HepG2 (cell line): ENCODE measurements around the gene TXNDC12. TPM values are rescaled to one million over a fixed set of nuclear protein-coding genes. Genes with fewer than 3 reads are reported as not detected.

ENCODE experiments used
- DBP ChIP-seq: sonication (generic); formaldehyde crosslinking; IDR thresholded peaks from 2 replicates; pipeline ENCODE4 v1.4.0; 2020; ENCODE audit warnings: missing genetic modification reagents; ENCODE audit errors: not compliant biosample characterization
- HIVEP1 ChIP-seq: sonication (generic); formaldehyde crosslinking; IDR thresholded peaks from 2 replicates; pipeline ENCODE4 v1.4.0; 2020; ENCODE audit warnings: mild to moderate bottlenecking, missing genetic modification reagents
- IRF2 ChIP-seq: IDR thresholded peaks from 2 replicates; pipeline ENCODE4 v1.6.1; 2018; ENCODE audit warnings: missing genetic modification reagents, missing compliant biosample characterization
- KIAA2018 ChIP-seq: sonication (generic); formaldehyde crosslinking; IDR thresholded peaks from 2 replicates; pipeline ENCODE4 v1.5.0; 2020; ENCODE audit warnings: mild to moderate bottlenecking, missing genetic modification reagents, borderline replicate concordance
- MIXL1 ChIP-seq: IDR thresholded peaks from 2 replicates; pipeline ENCODE4 v1.6.1; 2016
- MYPOP ChIP-seq: sonication (generic); formaldehyde crosslinking; IDR thresholded peaks from 2 replicates; pipeline ENCODE4 v1.8.1; 2023; ENCODE audit warnings: mild to moderate bottlenecking, moderate library complexity, missing genetic modification reagents
- MZF1 ChIP-seq: sonication (generic); formaldehyde crosslinking; IDR thresholded peaks from 2 replicates; pipeline ENCODE4 v1.8.1; 2023; ENCODE audit warnings: mild to moderate bottlenecking, missing genetic modification reagents, borderline replicate concordance
- NFKB2 ChIP-seq: sonication (generic); formaldehyde crosslinking; IDR thresholded peaks from 2 replicates; pipeline ENCODE4 v1.4.0; 2020; ENCODE audit warnings: missing genetic modification reagents, borderline replicate concordance
- PHF20 ChIP-seq: sonication (generic); formaldehyde crosslinking; IDR thresholded peaks from 2 replicates; pipeline ENCODE4 v1.5.0; 2020; ENCODE audit warnings: mild to moderate bottlenecking, missing genetic modification reagents
- RARA ChIP-seq: IDR thresholded peaks from 2 replicates; pipeline ENCODE4 v1.6.1; 2016; ENCODE audit warnings: missing genetic modification reagents, missing compliant biosample characterization
- SKI ChIP-seq: fragments of 450-650 bp; IDR thresholded peaks from one replicate; pipeline ENCODE4 v1.6.1; 2018; ENCODE audit warnings: mild to moderate bottlenecking; ENCODE audit not compliant: partially characterized antibody
- SOX5 ChIP-seq: IDR thresholded peaks from 2 replicates; pipeline ENCODE4 v1.6.1; 2016; ENCODE audit warnings: borderline replicate concordance
- SRSF1 ChIP-seq: fragments of 200-400 bp; formaldehyde crosslinking; optimal IDR thresholded peaks from 2 replicates; pipeline ENCODE3; 2017; ENCODE audit warnings: mild to moderate bottlenecking, low read depth, low read length, moderate library complexity
- TSC22D2 ChIP-seq: sonication (generic); formaldehyde crosslinking; IDR thresholded peaks from 2 replicates; pipeline ENCODE4 v1.5.1; 2020; ENCODE audit warnings: missing genetic modification reagents, mild to moderate bottlenecking, borderline replicate concordance
- U2AF2 ChIP-seq: fragments of 200-400 bp; formaldehyde crosslinking; IDR thresholded peaks from 2 replicates; pipeline ENCODE4 v1.6.1; 2017; ENCODE audit warnings: low read depth, mild to moderate bottlenecking, low read length
- ZBTB43 ChIP-seq: sonication (generic); formaldehyde crosslinking; conservative IDR thresholded peaks from 2 replicates; pipeline ENCODE4 v1.4.0; 2020; ENCODE audit warnings: missing genetic modification reagents
- ZNF34 ChIP-seq: sonication (generic); formaldehyde crosslinking; IDR thresholded peaks from 2 replicates; pipeline ENCODE4 v1.4.0; 2020; ENCODE audit warnings: mild to moderate bottlenecking, missing genetic modification reagents, borderline replicate concordance
- ZNF577 ChIP-seq: sonication (generic); formaldehyde crosslinking; IDR thresholded peaks from 2 replicates; pipeline ENCODE4 v1.4.0; 2020; ENCODE audit warnings: mild to moderate bottlenecking, low read depth, missing genetic modification reagents, borderline replicate concordance
- polyA plus RNA-seq, 8 experiments: library from polyadenylated mRNA; depleted of rRNA in 3 of 8; stranded (reverse) in 7 of 8; unstranded in 1 of 8; fragments of >200 nt; fragmentation: Illumina TruSeq in 4 of 8; extraction: Trizol in 4 of 8; gene quantifications; 2 replicates each; pipeline versions ENCODE4 v1.2.1 to v1.2.3, GENCODE V29; 2011 to 2016; ENCODE audit warnings: low read depth in 4 of 8, missing spikeins in 1 of 8, mixed read lengths in 1 of 8; ENCODE audit not compliant: insufficient read depth in 1 of 8
- total RNA-seq, 5 experiments: library from RNA; depleted of rRNA; stranded (reverse); fragments of >200 nt; fragmentation: Illumina TruSeq; extraction: Trizol; gene quantifications; 2 replicates each; pipeline ENCODE4 v1.2.3, GENCODE V29; 2016; ENCODE audit warnings: low read depth in 1 of 5

TXNDC12 gene
- total and polyA plus RNA-seq, 2 of the 13 experiments (the other 11 are each of a cell fraction or from before 2014, with no cell fraction given), result 65.6 to 67.2 TPM

GRCh38 chr1:52055066-52055865, at the start of gene TXNDC12 (continued):
- TF ChIP-seq KIAA2018 (no peak), U2AF2 (no peak), MZF1 (CRISPR knock-in tag) (no peak), RARA (CRISPR knock-in tag) (peak; percentile 43), HIVEP1 (no peak; the same call in 1 of the 2 replicates), DBP (CRISPR knock-in tag) (no peak), PHF20 (peak; percentile 70; the same call in 1 of the 2 replicates), SOX5 (no peak; the same call in 1 of the 2 replicates), SKI (peak; percentile 19), NFKB2 (CRISPR knock-in tag) (peak; percentile 80; the same call in 1 of the 2 replicates), ZNF577 (CRISPR knock-in tag) (no peak), ZBTB43 (no peak), MYPOP (CRISPR knock-in tag) (0 out of 2 replicates have a peak, but pooled peaks have one; percentile 11), MIXL1 (CRISPR knock-in tag) (no peak), IRF2 (peak; percentile 70; the same call in 1 of the 2 replicates), TSC22D2 (CRISPR knock-in tag) (0 out of 2 replicates have a peak, but pooled peaks have one; percentile 41), ZNF34 (CRISPR knock-in tag) (0 out of 2 replicates have a peak, but pooled peaks have one; percentile 17), SRSF1 (no peak)
